Sigmoid colon (tissue), 4 donors: ENCODE measurements around the gene ENAH.

Experiments used
- CTCF ChIP-seq, 4 experiments: fragments of 450-650 bp in 3 of 4; fragments of 200-600 bp in 1 of 4; IDR thresholded peaks; one replicate each; pipeline ENCODE4 v1.5.1; 2016 to 2019; ENCODE audit warnings: antibody characterized with exemption in 4 of 4, mild to moderate bottlenecking in 3 of 4, moderate library complexity in 2 of 4
- POLR2AphosphoS5 ChIP-seq, 4 donors: sonication (generic); formaldehyde crosslinking; IDR thresholded peaks; one replicate each; pipeline ENCODE4 v1.6.1; 2017; ENCODE audit warnings: antibody characterized with exemption in 4 of 4

- TF ChIP-seq POLR2AphosphoS5 (IDR thresholded peaks at IDR 0.05) (no peak), CTCF (IDR thresholded peaks at IDR 0.05) (no peak)
Observed at GRCh38 chr1:225611537-225612223, 41.2 kb downstream of the ENAH start.
